Lower lobe of right lung (tissue), 2 donors: ENCODE measurements around the gene SNX24. TPM values are rescaled to one million over a fixed set of nuclear protein-coding genes. Genes with fewer than 3 reads are reported as not detected.

Experiments
- ATAC-seq, 2 donors: fragments of 200-7000 bp; cut with Tn5 transposase; one replicate each; pipeline ENCODE4 v1.9.1; 2020 to 2022; ENCODE audit warnings: mild to moderate bottlenecking in 2 of 2, moderate library complexity in 2 of 2
- DNase-seq: peaks from one replicate; pipeline ENCODE4 v3.0.0-alpha.2; 2020
- H3K27ac ChIP-seq: fragments of 200-600 bp; one replicate; pipeline ENCODE4 v1.8.0; 2022
- H3K27me3 ChIP-seq: fragments of 200-600 bp; one replicate; pipeline ENCODE4 v1.8.0; 2022; ENCODE audit warnings: low read depth
- H3K36me3 ChIP-seq: fragments of 200-600 bp; one replicate; pipeline ENCODE4 v1.8.0; 2022; ENCODE audit warnings: mild to moderate bottlenecking
- H3K4me1 ChIP-seq: fragments of 200-600 bp; one replicate; pipeline ENCODE4 v1.8.0; 2022
- H3K4me3 ChIP-seq: fragments of 200-600 bp; one replicate; pipeline ENCODE4 v1.8.0; 2022; ENCODE audit warnings: mild to moderate bottlenecking
- H3K9me3 ChIP-seq: fragments of 200-600 bp; one replicate; pipeline ENCODE4 v1.8.0; 2022
- CTCF ChIP-seq: fragments of 200-600 bp; IDR thresholded peaks from one replicate; pipeline ENCODE4 v1.8.0; 2022; ENCODE audit warnings: antibody characterized with exemption, mild to moderate bottlenecking
- intact Hi-C: fragments of 100-400 bp; cut with DNase I; formaldehyde crosslinking; loops from one replicate; pipeline ENCODE4 v1.11.0; 2022
- total RNA-seq: library from RNA; stranded (reverse); fragmentation: NEBNext Ultra II Directional; extraction: Animal tissue kit (Norgen Biotek cat#: 25700); gene quantifications from one replicate; pipeline ENCODE4 v1.2.1, GENCODE V29; 2021
- donor health status: DM: no; HTN: yes; CAD: no; lungs with severe emphysema.

Gene SNX24
- total RNA-seq, 1 donor from 2014 or later = 26.7 TPM

GRCh38 chr5:122831984-122832383 lies 13.4 kb upstream of the SNX24 start:
- no peak overlapping the region for H3K4me3 ChIP-seq
- no peak overlapping the region for H3K27ac ChIP-seq
- H3K9me3 ChIP-seq = no peaks in the 10 kb centered on the region
- intact Hi-C loops = no loop called here
- peaks cover 41% of the 10 kb centered on the region for H3K36me3 ChIP-seq
- no peaks in the 10 kb centered on the region for H3K27me3 ChIP-seq
- TF ChIP-seq CTCF = no peak
- H3K4me1 ChIP-seq = no peaks in the 10 kb centered on the region
- no peak for DNase-seq
- no peak for ATAC-seq

- TF ChIP-seq CTCF = no peak
- intact Hi-C loops = no loop called here
- no peaks in the 10 kb centered on the region for H3K4me1 ChIP-seq
- DNase-seq (no peak), ATAC-seq (no peak)
- no peak overlapping the region for H3K27ac ChIP-seq
- H3K27me3 ChIP-seq = no peaks in the 10 kb centered on the region
- peaks cover 5% of the 10 kb centered on the region for H3K36me3 ChIP-seq
- no peaks in the 10 kb centered on the region for H3K9me3 ChIP-seq
- H3K4me3 ChIP-seq = no peak overlapping the region
These were observed 9.7 kb upstream of the SNX24 start for GRCh38 chr5:122835681-122836080.

- Histone ChIP-seq H3K27ac (no peak overlapping the region), H3K9me3 (no peaks in the 10 kb centered on the region)
- intact Hi-C loops = no loop called here
These were observed 8.5 kb upstream of the SNX24 start for GRCh38 chr5:122836947-122837346.

GRCh38 chr5:122839731-122840130 lies 5.7 kb upstream of the SNX24 start:
- peaks cover 12% of the 10 kb centered on the region for H3K4me1 ChIP-seq
- DNase-seq (no peak), ATAC-seq (no peak)
- intact Hi-C loops = no loop called here
- no peaks in the 10 kb centered on the region for H3K9me3 ChIP-seq
- no peaks in the 10 kb centered on the region for H3K27me3 ChIP-seq
- H3K27ac ChIP-seq = no peak overlapping the region
- no peaks in the 10 kb centered on the region for H3K36me3 ChIP-seq
- no peak for TF ChIP-seq CTCF
- no peak overlapping the region for H3K4me3 ChIP-seq

More at GRCh38 chr5:122836947-122837346, 8.5 kb upstream of the SNX24 start:
- Histone ChIP-seq H3K4me1 (no peaks in the 10 kb centered on the region), H3K27me3 (no peaks in the 10 kb centered on the region), H3K36me3 (no peaks in the 10 kb centered on the region), H3K4me3 (no peak overlapping the region)
- no peak for DNase-seq
- TF ChIP-seq CTCF = no peak
- ATAC-seq = no peak

GRCh38 chr5:122842016-122842580 lies 3.3 kb upstream of the SNX24 start:
- ATAC-seq (no peak), DNase-seq (no peak)
- intact Hi-C loops = no loop called here
- no peak for TF ChIP-seq CTCF
- Histone ChIP-seq H3K4me1 (peaks cover 24% of the 10 kb centered on the region), H3K36me3 (no peaks in the 10 kb centered on the region), H3K27me3 (no peaks in the 10 kb centered on the region), H3K27ac (no peak overlapping the region), H3K4me3 (no peak overlapping the region), H3K9me3 (no peaks in the 10 kb centered on the region)
